GM10847 (cell line): ENCODE measurements around the gene NEB.

ENCODE experiments used
- POLR2A ChIP-seq: IDR thresholded peaks from 2 replicates; pipeline ENCODE4 v1.6.1; 2011; ENCODE audit not compliant: insufficient read length; ENCODE audit errors: extremely low read depth

The NEB gene

GRCh38 chr2:151733771-151734672, at the start of gene NEB:
Gene NEB, minus strand, starts transcription at chr2:151734476. Its CDS starts 1,320 bp downstream, at chr2:151733156.
- TF ChIP-seq POLR2A: no peak

- no peak for TF ChIP-seq POLR2A
These were observed 48.9 kb upstream of the NEB start for GRCh38 chr2:151783133-151783520.

- no peak for TF ChIP-seq POLR2A
These were observed 48.3 kb upstream of the NEB start for GRCh38 chr2:151782378-151783132.

GRCh38 chr2:151781642-151782041, 47.4 kb upstream of the NEB start:
- no peak for TF ChIP-seq POLR2A

GRCh38 chr2:151780938-151781337, 46.7 kb upstream of the NEB start:
- TF ChIP-seq POLR2A: no peak

- TF ChIP-seq POLR2A: no peak
These were observed 43.7 kb upstream of the NEB start for GRCh38 chr2:151777935-151778334.

- TF ChIP-seq POLR2A: no peak
These were observed 43.2 kb upstream of the NEB start for GRCh38 chr2:151777487-151777886.

- no peak for TF ChIP-seq POLR2A
These were observed 42.1 kb upstream of the NEB start for GRCh38 chr2:151776367-151776766.

- no peak for TF ChIP-seq POLR2A
These were observed 40.9 kb upstream of the NEB start for GRCh38 chr2:151775057-151775740.

- TF ChIP-seq POLR2A: no peak
These were observed 40.2 kb upstream of the NEB start for GRCh38 chr2:151774506-151774905.

- TF ChIP-seq POLR2A: no peak
These were observed 37.5 kb upstream of the NEB start for GRCh38 chr2:151771599-151772358.

GRCh38 chr2:151770995-151771394, 36.7 kb upstream of the NEB start:
- TF ChIP-seq POLR2A: no peak

- no peak for TF ChIP-seq POLR2A
These were observed 35.3 kb upstream of the NEB start for GRCh38 chr2:151769606-151770005.

- TF ChIP-seq POLR2A: no peak
These were observed 33.3 kb upstream of the NEB start for GRCh38 chr2:151767536-151767935.
